Measurements from ENCODE around the gene RIMKLA. TPM values are rescaled to one million over a fixed set of nuclear protein-coding genes. Genes with fewer than 3 reads are reported as not detected.

Gene RIMKLA
- polyA plus RNA-seq, 1 donor = 0.78 TPM

GRCh38 chr1:42370876-42371549 lies 9.6 kb upstream of the RIMKLA start:
- no peaks in the 10 kb centered on the region for H3K9me3 ChIP-seq (ENCODE audit: control insufficient read depth, low read depth, low read length)
- no peaks in the 10 kb centered on the region for H3K27me3 ChIP-seq (ENCODE audit: control insufficient read depth, insufficient read depth, low read length)
- no peaks in the 10 kb centered on the region for H3K36me3 ChIP-seq (ENCODE audit: control insufficient read depth, insufficient read depth, low read length)
- H3K27ac ChIP-seq (ENCODE audit: low read length) = peak overlapping the region; percentile 50
- H3K4me3 ChIP-seq (ENCODE audit: low read length) = no peak overlapping the region
- peaks cover 18% of the 10 kb centered on the region for H3K4me1 ChIP-seq (ENCODE audit: control insufficient read depth, insufficient read depth, low read length)
- peak; percentile 7 to 13 for DNase-seq

DNA sequence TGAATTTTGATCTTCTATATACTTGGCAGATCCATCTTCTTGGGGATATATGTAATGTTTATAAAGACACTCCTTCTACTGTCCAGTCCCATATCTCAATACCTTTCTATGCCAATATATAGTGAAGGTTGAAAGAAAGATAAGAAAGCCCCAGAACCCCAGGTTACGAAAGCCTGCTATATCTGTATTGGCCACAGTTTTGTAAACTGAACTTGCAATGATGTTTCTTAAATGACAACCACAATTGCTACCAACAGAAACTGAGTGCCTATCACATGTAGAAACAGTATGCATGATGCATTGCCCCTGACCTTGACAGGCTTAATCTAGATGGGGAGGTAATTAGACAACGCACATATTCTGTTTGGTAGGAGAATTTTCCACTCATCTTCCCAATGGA lies 7.8 kb upstream of the RIMKLA start:
- H3K27ac ChIP-seq (ENCODE audit: low read length) = no peak overlapping the region
- no peaks in the 10 kb centered on the region for H3K36me3 ChIP-seq (ENCODE audit: control insufficient read depth, insufficient read depth, low read length)
- DNase-seq = no peak
- H3K9me3 ChIP-seq (ENCODE audit: control insufficient read depth, low read depth, low read length) = no peaks in the 10 kb centered on the region
- no CpG with 5 or more reads among the region's 2 CpGs for WGBS (ENCODE audit: insufficient coverage, low lambda C conversion rate)
- H3K4me3 ChIP-seq (ENCODE audit: low read length) = no peak overlapping the region
- peaks cover 16% of the 10 kb centered on the region for H3K4me1 ChIP-seq (ENCODE audit: control insufficient read depth, insufficient read depth, low read length)
- no peaks in the 10 kb centered on the region for H3K27me3 ChIP-seq (ENCODE audit: control insufficient read depth, insufficient read depth, low read length)

GRCh38 chr1:42379794-42380585 lies 602 bp upstream of the RIMKLA start:
- DNase-seq = peak; percentile 6 to 12
- no peak overlapping the region for H3K27ac ChIP-seq (ENCODE audit: low read length)
- peak overlapping the region; percentile 28 for H3K4me3 ChIP-seq (ENCODE audit: low read length)
- peaks cover 20% of the 10 kb centered on the region for H3K27me3 ChIP-seq (ENCODE audit: control insufficient read depth, insufficient read depth, low read length)
- H3K9me3 ChIP-seq (ENCODE audit: control insufficient read depth, low read depth, low read length) = no peaks in the 10 kb centered on the region
- no peaks in the 10 kb centered on the region for H3K36me3 ChIP-seq (ENCODE audit: control insufficient read depth, insufficient read depth, low read length)
- H3K4me1 ChIP-seq (ENCODE audit: control insufficient read depth, insufficient read depth, low read length) = peaks cover 3% of the 10 kb centered on the region
- WGBS (ENCODE audit: insufficient coverage, low lambda C conversion rate) = no CpG with 5 or more reads among the region's 34 CpGs

GRCh38 chr1:42381280-42381673 lies 685 bp downstream of the RIMKLA start:
- H3K4me1 ChIP-seq (ENCODE audit: control insufficient read depth, insufficient read depth, low read length) = peaks cover 3% of the 10 kb centered on the region
- no peaks in the 10 kb centered on the region for H3K36me3 ChIP-seq (ENCODE audit: control insufficient read depth, insufficient read depth, low read length)
- peaks cover 20% of the 10 kb centered on the region for H3K27me3 ChIP-seq (ENCODE audit: control insufficient read depth, insufficient read depth, low read length)
- WGBS (ENCODE audit: insufficient coverage, low lambda C conversion rate) = no CpG with 5 or more reads among the region's 8 CpGs
- H3K4me3 ChIP-seq (ENCODE audit: low read length) = peak overlapping the region; percentile 18
- H3K27ac ChIP-seq (ENCODE audit: low read length) = no peak overlapping the region
- H3K9me3 ChIP-seq (ENCODE audit: control insufficient read depth, low read depth, low read length) = no peaks in the 10 kb centered on the region
- DNase-seq = no peak

- Histone ChIP-seq H3K36me3 (ENCODE audit: control insufficient read depth, insufficient read depth, low read length) (no peaks in the 10 kb centered on the region), H3K27ac (ENCODE audit: low read length) (no peak overlapping the region), H3K4me3 (ENCODE audit: low read length) (no peak overlapping the region), H3K4me1 (ENCODE audit: control insufficient read depth, insufficient read depth, low read length) (no peaks in the 10 kb centered on the region), H3K9me3 (ENCODE audit: control insufficient read depth, low read depth, low read length) (no peaks in the 10 kb centered on the region), H3K27me3 (ENCODE audit: control insufficient read depth, insufficient read depth, low read length) (peaks cover 9% of the 10 kb centered on the region)
- WGBS (ENCODE audit: insufficient coverage, low lambda C conversion rate) = no CpG with 5 or more reads among the region's 1 CpG
- no peak for DNase-seq
Observed at GRCh38 chr1:42385283-42385682, 4.7 kb downstream of the RIMKLA start.

DNA sequence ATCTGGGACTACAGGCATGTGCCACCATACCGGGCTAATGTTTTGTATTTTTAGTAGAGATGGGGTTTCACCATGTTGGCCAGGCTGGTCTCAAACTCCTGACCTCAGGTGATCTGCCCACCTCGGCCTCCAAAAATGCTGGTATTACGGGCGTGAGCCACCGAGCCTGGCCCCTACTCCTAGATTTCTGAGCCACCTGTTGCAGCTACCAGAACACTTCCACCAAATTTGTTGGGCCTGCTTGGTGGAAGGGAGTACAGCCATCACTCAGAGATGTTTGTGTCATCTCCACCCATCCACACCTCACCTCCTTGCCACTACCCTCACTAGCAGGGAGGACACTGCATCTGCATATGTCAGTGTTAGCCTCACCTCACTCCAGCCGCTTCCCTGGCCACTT lies 5.5 kb downstream of the RIMKLA start:
- no peaks in the 10 kb centered on the region for H3K9me3 ChIP-seq (ENCODE audit: control insufficient read depth, low read depth, low read length)
- H3K4me1 ChIP-seq (ENCODE audit: control insufficient read depth, insufficient read depth, low read length) = no peaks in the 10 kb centered on the region
- H3K36me3 ChIP-seq (ENCODE audit: control insufficient read depth, insufficient read depth, low read length) = no peaks in the 10 kb centered on the region
- no peak overlapping the region for H3K4me3 ChIP-seq (ENCODE audit: low read length)
- 100% methylated on average over 1 of the region's 6 CpGs for WGBS (ENCODE audit: insufficient coverage, low lambda C conversion rate)
- H3K27ac ChIP-seq (ENCODE audit: low read length) = no peak overlapping the region
- H3K27me3 ChIP-seq (ENCODE audit: control insufficient read depth, insufficient read depth, low read length) = peaks cover 8% of the 10 kb centered on the region
- no peak for DNase-seq

DNA sequence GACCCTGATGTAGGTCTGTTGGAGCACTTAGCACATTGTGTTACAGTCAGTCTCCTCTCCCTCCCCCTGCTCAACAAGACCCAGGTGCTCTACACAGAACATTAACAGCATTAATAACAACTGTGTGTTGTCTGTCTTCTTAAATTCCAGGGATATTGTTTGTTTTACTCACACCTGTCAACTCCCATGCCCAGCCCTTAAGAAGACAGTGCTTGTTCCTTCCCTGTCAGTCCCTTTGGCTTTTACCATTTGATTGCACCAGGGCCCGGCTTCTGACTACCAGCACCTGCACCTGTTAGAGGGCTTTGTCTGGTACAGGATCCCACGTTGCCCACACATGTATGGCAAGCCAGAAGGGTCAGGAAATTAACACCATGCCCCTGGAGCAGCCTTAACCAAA lies 11.7 kb downstream of the RIMKLA start:
- WGBS (ENCODE audit: insufficient coverage, low lambda C conversion rate) = no CpG with 5 or more reads among the region's 2 CpGs
- no peaks in the 10 kb centered on the region for H3K4me1 ChIP-seq (ENCODE audit: control insufficient read depth, insufficient read depth, low read length)
- peaks cover 3% of the 10 kb centered on the region for H3K27me3 ChIP-seq (ENCODE audit: control insufficient read depth, insufficient read depth, low read length)
- H3K36me3 ChIP-seq (ENCODE audit: control insufficient read depth, insufficient read depth, low read length) = no peaks in the 10 kb centered on the region
- DNase-seq = no peak
- no peaks in the 10 kb centered on the region for H3K9me3 ChIP-seq (ENCODE audit: control insufficient read depth, low read depth, low read length)
- no peak overlapping the region for H3K4me3 ChIP-seq (ENCODE audit: low read length)
- no peak overlapping the region for H3K27ac ChIP-seq (ENCODE audit: low read length)

DNA sequence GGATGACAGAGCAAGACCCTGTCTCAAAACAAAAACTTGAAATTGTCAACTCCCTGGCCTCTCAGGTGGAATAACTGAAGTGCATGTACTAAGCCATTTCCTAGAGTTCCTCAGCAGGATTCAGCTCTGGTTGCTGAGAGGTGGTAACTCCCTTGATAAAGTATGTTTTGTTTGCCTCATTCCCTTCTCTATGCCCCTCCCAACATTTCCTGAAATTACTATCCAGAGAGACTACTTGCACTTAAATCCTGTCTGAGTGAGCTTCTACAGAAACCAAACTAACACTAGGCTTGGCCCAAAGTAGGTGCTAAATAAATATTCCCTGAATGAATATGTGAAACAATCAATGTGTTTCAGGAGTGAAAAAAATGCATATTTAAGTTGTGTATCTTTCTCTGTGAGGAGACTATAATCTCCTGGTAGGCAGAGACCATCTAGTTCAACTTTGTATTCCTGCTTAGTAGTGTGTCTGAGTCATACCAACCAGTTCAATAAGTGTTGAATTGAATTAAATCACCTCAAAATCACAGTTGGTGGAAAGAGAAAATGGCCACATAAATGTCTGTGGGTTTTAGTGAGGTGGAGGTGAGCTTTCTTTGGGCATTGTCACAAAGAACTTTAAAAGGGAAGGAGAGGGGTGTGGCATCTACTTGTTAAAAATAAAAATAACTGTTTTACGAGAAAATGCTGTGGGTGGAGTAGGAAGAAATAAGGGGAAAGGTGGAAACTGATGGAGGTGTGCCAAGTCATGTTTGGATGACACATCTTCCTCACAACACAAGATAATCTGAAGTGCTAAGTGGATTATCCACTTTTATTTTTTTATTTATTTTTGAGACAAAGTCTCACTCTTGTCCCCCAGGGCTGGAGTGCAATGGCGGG lies 12.6 kb downstream of the RIMKLA start:
- Histone ChIP-seq H3K9me3 (ENCODE audit: control insufficient read depth, low read depth, low read length) (no peaks in the 10 kb centered on the region), H3K36me3 (ENCODE audit: control insufficient read depth, insufficient read depth, low read length) (no peaks in the 10 kb centered on the region), H3K27me3 (ENCODE audit: control insufficient read depth, insufficient read depth, low read length) (peaks cover 3% of the 10 kb centered on the region), H3K4me3 (ENCODE audit: low read length) (no peak overlapping the region), H3K4me1 (ENCODE audit: control insufficient read depth, insufficient read depth, low read length) (no peaks in the 10 kb centered on the region), H3K27ac (ENCODE audit: low read length) (no peak overlapping the region)
- 100% methylated on average over 1 of the region's 2 CpGs for WGBS (ENCODE audit: insufficient coverage, low lambda C conversion rate)
- DNase-seq = no peak

DNA sequence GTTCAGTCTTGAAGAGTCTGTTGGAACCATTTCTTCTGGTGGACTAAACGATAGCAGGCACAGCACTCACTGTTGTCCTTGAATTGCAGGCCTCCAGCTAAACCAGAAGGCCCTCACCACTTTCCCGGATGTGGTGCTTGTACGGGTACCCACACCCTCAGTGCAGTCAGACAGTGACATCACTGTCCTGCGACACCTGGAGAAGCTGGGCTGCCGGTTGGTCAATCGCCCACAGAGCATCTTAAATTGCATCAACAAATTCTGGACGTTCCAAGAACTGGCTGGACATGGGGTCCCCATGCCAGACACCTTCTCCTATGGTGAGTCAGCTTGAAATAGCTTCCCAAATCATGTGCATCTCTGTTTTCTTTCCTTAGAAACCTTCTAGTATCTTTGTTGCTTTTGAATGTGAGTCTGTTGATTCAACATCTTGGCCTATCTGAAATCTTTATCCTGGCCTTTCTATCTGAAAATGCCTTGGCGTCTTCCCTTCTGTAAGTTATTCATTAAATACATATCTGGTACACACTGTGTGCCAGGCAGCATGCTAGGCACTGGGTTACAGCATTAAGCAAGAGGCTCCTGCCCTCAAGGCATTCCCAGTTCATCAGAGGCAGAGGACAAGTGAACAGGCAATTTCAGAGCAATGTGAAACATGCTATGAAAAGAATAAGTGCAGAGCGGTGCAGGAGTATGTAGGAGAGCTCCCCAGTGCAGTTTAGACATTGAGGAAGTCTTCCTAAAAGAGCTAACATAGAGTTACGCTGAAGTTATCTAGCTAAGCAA lies 18.9 kb downstream of the RIMKLA start:
- DNase-seq = no peak
- no peak overlapping the region for H3K27ac ChIP-seq (ENCODE audit: low read length)
- no peak overlapping the region for H3K4me3 ChIP-seq (ENCODE audit: low read length)
- H3K4me1 ChIP-seq (ENCODE audit: control insufficient read depth, insufficient read depth, low read length) = no peaks in the 10 kb centered on the region
- 100% methylated on average over 1 of the region's 10 CpGs for WGBS (ENCODE audit: insufficient coverage, low lambda C conversion rate)
- no peaks in the 10 kb centered on the region for H3K36me3 ChIP-seq (ENCODE audit: control insufficient read depth, insufficient read depth, low read length)
- no peaks in the 10 kb centered on the region for H3K9me3 ChIP-seq (ENCODE audit: control insufficient read depth, low read depth, low read length)
- H3K27me3 ChIP-seq (ENCODE audit: control insufficient read depth, insufficient read depth, low read length) = no peaks in the 10 kb centered on the region

Data from large intestine (tissue), 3 donors.